ENCODE measurements around the gene CSNK2A2.

Gene CSNK2A2

DNA sequence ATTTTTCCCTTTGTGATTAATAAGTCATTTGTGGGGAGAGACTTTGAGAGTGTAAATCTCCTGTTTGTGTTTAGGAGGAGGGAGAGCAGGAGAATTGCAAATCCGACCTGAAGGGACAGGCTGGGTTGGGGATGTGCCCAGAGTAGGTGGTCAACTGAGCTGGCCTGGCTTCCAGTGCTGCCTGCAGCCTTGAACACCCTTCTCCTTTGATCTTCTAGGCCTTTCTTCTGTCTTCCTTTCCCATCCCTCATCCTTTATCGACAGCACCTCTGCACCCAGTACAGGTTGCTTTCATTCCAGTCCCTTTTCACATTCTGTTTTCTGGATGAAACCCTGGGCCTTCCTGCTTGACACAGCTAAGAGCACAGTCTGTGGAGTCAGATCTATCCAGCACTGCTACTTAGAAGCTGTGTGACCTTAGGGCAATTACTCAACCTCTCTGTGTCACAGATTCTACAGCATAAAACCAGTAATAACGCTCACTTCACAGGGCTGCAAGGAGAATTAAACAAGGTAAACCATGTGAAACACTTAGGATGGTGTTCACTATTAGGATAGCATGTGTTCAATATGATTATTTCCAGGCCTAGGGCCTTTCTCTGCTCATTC lies 1.0 kb upstream of the CSNK2A2 start:
- no peak for DNase-seq

DNA sequence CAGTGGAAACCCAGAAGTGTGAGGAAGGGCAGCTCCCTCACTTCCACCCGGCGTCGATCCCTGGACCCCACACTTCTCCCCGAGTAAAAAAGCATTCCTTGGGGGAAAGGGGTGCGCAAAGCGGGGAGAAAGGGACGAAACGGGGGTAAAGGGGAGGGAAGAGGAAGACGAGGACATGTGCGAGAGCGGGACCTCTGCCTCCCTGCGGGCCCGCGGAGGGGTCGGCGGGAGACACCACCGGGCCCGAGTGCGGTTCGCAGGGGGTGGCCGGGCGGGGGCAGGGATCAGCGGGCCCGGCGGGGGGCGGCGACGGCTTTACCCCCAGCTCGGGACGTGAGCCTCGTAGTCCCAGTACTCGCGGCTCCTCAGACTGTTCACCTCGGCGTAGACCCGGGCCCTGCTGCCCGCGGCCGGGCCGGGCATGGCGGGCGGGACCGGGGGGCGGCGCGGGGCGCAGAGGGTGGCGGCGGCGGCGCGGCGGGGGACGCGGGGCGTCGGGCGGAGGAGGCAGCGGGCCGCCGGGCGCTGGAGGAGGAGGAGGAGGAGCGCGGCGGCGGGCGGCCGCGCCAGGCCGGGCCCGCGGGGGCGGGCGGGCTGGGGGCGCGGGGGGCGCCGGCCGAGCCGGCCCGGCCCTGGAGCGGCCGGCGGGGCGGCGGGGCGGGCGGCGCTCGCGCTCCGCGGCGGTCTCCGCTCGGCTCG lies 443 bp downstream of the CSNK2A2 start:
- peak; percentile 15 for DNase-seq

DNA sequence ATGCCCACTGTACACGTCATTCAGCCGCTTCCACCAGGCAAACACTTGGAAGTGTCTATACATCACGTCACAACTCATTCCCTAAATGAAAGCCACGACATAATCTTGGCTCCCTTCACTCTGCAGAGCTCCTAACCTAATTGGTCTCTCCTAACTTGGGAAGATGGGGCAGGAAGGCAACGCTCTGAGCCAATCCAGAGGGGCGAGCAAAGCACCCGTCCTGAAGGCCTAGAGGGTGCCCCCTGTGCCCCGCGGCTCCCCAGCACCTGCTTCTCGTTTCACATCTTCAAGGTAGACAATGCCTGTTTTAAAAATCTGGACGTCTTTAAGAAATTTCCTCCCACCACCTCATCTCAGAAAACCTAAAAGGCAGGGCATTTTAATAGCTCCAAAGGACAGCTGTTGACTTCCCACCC lies 1.0 kb downstream of the CSNK2A2 start:
- DNase-seq: peak; percentile 10

DNA sequence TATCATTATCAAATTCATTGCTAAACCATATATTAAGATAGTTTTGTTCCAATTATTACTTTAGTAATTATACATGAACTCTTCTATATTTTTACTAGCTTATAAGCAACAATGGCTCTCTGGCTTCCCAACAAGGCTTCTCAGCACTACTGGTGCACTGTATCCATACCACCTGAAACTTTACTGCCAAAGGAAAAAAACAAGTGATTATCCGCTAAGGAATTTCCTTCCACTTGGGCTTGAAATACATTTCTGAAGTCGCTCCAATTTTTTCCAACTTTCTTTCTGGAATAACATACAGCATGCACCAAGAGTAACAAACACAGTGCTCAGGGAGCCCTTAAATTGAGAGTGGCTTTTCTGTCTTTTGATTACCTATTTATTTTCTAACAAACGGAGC lies 2.1 kb downstream of the CSNK2A2 start:
- DNase-seq: no peak

DNA sequence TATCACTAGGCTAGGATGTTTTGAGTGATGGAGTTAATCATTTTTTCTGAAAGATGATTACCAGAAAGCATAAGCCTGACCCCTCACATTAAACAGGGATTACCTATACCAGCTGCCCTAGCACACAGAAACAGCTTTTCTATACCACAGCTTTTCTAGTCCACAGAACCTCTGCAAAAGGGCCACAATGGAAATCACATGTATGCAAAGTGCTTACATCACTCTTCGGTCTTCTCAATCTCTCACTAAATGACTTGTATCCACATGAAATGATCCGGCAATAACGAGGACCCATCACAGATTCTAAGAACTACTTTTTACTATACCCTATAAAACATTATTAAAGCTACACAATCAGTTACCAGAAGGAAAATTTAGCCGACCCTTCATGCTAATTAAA lies 2.6 kb downstream of the CSNK2A2 start:
- no peak for DNase-seq

DNA sequence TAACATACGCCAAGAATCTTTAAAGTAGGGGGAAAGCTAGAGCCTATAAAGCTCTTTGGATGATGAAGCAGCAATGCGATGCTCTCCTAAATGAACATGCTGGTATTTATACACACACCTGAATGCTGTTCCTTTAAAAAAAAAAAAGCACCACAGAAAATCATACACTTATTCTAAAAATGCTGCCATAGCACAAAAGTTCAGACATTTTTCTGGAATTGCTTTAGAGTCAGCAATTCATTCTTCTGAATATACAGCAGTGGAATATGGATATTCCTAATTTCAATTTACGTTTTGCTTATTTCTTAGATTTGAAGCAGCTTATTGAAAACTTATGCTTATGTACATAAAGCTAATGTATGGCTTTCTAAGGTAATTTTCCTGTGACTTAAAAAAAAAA lies 3.1 kb downstream of the CSNK2A2 start:
- no peak for DNase-seq

DNA sequence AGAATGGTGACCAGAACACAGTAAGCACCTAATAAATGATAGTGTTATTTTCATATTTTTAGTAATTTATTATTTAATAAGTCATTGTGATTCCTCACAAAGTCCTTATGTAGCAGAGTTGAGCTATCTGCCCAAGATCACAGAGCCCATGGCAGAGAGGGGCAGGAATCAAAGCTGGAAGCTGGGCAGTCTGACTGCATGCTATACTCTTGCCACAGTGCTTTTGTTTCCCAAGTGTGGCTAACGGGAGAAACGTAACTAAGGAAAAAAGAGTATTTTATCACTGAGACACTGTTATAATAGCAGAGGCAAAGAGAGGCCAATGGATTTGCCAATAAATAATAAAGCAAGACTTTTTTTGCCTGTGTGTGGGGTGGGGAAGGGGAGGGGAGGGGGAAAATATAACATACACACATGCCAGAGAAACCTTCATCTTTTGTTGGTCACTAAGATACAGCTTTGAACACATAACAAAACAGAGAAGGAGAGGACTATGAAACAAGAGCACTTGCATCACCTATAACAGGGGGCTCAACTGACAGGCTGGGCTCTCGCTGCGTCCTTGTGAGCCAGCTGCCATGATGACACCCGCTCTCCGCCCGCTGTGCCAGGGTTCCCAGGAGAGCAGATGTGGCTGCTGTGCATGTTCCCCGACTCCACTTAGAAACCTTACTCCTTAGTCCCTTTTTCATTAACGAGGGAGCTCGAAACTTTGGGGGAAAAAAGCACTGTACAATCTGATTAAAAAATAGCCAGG lies 10.1 kb downstream of the CSNK2A2 start:
- DNase-seq: no peak

DNA sequence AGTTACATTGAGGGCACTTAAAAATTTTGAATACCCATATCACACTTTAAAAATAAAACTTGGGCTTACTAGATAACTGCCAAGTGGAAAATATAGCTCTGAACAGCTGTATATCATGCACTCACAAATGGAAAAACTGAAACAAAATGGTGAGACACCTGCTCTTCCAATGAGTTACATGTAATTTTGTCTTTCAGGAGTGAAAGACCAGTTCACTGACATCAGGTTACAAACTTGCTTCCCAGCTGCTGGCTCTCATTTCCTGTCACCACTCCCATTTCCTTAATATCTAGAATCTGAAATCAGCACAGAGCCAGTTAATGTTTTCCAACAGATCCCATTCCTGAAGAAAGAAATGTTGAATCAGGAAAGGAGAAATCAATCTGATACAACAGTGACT lies 10.8 kb downstream of the CSNK2A2 start:
- DNase-seq: no peak

DNA sequence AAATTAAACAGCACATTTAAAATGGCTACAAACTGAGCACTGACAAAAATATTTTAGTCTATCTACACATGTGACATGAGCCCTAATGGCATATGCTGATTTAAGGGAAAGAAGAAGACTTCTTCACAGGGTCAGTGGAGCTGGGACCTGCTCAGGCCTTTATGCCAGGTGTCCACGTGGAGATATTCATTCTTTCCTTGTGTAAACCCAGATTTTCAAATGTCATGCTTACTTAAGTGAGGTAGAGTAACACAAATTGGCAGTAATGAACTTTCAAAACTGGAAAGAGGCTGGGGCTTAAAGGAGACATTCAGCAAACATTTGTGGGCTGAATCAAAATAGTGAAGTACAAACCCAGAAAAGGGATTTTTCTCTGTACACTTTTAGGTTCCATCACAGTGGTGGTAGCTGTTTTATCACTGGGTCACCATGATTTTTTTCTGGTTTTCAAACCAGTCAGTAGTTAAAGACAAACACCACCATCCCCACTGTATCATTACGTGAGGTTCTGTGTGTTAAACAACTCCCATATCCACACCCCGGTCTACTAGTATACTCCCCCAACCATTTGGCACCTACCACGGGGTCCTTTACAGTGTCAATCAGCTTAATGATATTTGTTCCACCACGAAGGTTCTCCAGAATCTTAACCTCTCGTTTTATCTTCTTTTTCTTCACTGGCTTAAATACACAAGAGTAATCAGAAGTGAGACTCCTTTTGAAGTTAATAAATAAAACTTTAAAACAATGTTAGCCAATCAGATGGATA lies 11.5 kb downstream of the CSNK2A2 start:
- DNase-seq: no peak

DNA sequence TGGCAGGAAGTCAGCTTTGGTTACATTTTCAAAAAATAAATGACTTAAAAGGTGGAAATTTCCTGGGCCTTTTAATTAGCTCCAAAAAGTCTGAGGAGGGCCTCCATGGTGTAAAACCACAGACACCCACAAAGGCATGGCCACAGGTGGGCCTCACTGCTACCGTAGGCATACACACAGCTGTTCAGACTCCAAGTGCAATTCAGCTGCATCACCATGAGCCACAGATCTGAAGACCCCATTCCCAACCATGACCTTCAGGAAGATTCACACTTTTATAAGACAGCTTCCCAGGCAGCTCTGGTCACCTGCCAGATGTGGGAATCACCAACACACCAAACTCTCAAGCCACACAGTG lies 20.6 kb downstream of the CSNK2A2 start:
- peak; percentile 24 for DNase-seq

DNA sequence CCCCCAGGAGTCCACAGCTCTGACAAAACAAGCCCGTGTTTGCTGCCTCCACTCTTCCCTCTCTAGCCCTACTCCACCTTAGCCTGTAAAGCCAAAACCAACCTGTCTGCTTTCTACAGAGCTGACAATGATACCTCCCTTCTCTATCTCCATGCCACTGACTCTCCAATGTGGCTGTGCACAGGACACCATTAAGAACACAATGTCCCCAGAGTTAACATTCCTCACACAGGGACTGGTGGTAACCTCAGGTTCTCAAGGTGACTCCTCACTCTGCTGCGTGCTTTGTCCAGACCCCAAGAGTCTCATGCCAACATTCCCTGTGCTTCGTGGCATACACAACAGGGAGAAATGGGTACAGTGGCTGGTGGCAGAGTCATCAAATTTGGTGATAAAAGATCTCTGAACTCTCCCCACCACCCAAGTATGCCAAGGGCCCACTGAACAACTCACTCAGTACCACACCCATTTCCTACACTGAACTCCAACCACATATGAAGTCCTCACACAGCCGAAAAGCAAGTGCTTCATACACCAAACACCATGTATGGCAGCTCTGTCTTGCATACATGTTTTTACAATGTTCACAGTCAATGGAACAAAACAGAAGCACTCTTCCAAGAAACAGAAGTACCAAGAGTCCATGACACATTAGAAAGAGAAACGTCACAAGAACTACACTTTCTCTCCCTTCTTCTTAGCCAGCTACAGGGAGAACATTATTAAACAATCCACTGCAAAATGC lies 21.1 kb downstream of the CSNK2A2 start:
- DNase-seq: no peak

DNA sequence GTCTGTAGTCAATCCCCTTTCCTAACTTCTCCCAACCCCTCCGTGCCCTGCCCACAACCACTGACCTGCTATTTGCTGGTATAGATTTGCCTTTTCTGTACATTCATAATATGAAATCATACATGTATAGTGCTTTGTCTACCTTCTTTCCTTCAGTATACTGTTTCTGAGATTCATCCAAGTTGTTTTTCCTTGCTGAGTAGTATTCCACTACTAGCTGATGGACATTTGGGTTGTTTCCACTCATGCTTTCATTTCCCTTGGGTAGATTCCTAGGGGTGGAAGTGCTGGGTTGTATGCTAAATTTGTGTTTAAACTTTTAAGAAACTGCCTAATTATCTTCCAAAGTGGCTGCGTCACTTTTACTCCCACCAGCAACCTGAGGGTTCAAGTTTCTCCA lies 27.7 kb downstream of the CSNK2A2 start:
- DNase-seq: no peak

DNA sequence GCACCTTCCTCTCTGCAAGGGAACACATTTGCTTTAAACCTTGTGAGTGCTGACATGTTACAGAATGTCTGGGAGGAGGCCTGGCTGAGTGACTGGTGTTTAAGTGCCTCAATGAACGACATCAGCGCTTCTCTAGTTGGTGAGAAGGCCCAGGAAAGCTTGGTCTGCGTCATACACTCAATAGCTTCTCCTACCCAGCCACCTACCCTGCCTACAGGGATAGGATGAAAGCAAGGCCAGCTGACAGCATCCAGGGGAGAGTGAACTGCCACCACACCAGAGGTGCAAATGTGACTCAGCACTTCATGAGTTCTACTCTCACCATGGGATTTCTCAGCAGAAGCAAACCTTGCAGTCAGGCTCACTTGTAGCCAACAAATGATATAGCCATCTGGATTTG lies 37.1 kb downstream of the CSNK2A2 start:
- DNase-seq: no peak

DNA sequence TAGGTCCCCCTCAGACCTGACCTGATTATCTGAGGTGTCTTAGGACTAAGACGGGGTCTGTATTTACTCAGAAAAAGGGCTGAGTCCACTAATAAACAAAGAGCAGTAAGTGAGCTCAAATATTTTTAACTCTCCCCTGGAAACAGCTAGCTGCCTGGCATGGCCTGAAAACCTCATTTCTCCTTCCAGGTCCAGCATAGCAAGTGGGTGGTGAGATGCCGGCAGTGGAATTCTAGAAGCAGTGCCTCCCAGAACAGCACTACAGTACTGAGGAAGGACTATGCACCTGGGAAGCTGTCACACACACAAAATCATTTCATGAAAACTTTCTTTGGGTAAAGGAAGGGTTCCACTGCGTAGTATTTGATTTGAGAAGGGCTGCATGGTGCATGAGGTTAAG lies 39.2 kb downstream of the CSNK2A2 start:
- DNase-seq: no peak

DNA sequence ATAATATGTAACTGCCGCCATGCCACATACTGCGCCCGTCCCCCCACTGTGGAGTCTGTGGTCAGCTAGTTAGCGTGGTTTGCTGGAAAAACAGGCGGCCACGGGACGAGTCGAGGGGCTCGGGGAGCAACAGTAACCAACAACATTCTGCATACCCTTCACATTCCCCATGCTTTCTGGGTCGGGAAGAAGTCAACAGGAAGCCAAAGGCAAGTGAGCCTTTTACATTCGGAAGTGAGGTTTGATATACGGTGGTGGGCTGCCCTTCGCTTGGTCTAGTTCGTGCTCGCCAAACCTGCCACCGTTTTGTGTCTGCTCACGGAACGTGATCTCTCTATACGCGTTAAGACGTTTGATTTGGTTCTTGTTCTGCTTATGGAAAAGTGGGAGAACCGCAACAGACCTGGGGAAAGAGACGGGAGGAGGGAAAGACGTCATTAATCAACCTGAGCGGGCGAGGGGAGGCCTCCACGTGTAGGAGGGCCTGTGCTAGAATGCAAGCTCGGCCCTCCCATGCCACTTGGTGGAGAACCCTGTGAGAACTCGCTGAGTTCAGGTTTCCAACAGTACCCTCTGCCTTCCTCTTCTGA lies 39.9 kb downstream of the CSNK2A2 start:
- DNase-seq: no peak

DNA sequence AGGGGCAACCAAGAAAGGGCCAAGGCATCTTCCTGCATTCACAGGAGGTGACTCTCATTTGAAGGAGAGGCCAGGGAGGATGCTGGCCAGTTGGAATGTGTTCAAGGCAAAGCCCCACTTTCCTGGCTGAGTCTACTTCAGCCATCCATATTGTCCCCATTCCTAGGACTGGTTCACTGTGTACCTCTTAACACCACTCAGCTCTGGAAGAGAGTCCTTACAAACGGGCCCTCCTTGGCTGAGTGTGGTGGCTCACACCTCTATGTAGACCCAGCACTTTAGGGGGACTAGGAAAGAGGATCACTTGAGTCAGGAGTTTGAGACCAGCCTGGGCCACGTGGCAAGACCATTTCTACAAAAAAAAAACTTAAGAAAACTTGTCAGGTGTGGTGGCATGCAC lies 40.7 kb downstream of the CSNK2A2 start:
- DNase-seq: no peak

DNA sequence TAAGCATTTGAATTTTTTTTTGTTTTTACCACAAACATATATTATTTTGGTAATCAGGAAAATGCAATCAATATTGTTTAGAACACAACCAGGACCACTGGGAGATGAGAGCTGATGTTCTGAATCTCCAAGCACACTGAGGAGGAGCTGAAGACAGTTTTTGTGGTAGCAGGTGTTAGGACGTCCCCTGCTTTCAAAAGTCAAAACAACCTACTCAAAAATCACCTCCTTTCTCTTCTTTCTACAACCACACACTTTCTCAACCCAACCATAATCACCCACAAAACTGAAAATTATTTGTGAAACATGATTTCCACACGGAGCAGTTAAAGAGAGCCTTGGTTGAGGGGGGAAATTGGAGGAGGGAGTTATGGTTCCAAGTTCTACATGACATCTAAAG lies 42.1 kb downstream of the CSNK2A2 start:
- DNase-seq: no peak

DNA sequence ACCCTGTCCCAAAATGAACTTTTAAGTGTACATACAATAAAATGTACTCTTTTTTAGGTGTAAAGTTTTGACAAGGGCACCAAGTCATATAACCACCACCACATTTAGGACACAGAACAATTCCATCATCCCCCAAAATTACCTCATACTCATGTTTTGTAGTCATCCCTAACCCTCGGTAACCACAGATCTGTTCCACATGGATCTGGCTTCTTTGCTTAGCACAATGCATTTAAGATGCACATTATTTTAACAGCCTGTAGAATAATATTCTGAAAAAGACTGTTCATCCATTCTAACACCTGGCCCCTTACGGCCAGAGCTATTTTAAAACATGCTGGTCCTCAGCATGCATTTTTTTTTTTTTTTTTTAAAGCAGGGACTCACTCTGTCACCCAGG lies 43.6 kb downstream of the CSNK2A2 start:
- DNase-seq: no peak

DNA sequence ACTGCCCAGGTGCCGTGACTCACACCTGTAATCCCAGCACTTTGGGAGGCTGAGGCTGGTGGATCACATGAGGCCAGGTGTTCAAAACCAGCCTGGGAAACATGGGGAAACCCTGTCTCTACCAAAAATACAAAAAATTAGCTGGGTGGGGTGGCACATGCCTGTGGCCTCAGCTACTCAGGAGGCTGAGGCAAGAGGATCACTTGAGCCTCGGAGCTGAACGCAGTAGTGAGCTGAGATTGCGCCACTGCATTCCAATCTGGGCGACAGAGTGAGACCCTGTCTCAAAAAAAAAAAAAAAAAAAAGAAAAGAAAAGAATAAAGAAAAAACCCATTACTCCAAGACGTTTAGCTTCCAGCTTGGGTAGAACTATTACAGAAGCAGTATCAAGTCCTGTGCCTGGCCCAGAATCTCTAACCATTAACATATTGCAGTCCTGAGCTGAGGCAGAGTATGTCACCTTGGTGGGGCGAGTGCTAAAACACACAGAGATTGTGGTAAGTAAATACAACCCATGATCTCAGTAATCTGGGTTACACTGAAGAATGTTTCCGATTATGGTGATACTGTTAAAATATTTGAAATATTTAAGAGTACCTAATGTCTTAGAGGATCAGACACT lies 45.5 kb downstream of the CSNK2A2 start:
- DNase-seq: no peak

DNA sequence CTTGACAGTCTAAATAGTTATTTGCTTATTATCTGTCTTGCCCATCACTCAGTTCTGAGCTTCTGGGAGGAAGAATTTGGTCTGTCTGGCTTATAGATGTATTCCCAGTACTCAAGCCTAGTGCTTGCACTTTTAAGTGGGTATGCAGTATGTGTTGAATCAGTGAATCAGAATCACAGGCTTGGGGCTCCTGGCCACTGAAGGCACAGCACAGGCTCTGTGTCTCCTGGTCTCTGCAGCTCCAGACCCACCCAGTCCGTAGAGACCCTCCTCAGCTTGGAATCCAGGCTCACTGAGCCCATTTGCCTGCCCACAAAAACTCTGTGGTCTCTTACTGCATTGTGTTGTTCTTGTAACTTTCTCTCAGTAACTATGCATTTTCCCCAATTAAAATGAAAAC lies 49.4 kb downstream of the CSNK2A2 start:
- no peak for DNase-seq

DNA sequence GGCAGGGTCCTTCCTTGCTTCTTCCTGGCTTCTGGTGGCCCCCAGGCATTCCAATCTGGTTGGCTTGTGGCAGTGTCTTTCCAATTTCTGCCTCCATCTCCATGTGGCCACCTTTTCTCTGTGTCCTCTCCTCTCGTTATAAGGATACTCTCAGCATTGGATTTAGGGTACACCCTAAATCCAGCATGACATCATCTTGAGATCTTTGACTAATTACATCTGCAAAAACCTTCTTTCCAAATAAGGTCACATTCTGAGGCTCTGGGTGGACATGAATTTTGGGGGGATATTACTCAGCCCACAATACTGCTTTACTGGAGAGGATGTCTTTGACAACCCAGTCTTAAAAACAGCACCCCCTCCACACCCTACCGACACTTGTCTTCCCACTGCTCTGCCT lies 49.8 kb downstream of the CSNK2A2 start:
- no peak for DNase-seq

DNA sequence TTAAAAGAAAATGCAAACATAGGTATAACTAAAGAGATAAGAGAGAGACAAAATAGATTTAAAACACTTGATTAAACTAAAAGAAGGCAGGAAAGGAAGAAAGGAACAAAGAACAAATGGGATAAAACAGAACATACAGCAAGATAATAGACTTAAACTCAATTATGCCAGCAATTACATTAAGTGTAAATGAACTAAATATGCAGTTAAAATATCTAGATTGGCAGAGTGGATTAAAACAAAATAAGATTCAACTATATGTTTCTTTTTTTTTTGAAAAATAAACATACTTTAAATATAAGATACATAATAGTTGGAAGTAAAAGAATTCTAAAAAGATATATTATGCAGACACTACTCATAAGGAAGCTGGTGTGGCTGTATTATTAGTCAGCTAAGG lies 59.1 kb downstream of the CSNK2A2 start:
- no peak for DNase-seq
